ENCODE measurements around the gene TMEM43.

The TMEM43 gene

GRCh38 chr3:14121859-14122258 is 3.0 kb upstream of the TMEM43 start:
- DNase-seq (ENCODE audit: low spot score), result no peak

GRCh38 chr3:14122301-14122700 is 2.6 kb upstream of the TMEM43 start:
- DNase-seq (ENCODE audit: low spot score), result no peak

- no peak for DNase-seq (ENCODE audit: low spot score)
These were observed 1.3 kb upstream of the TMEM43 start for GRCh38 chr3:14123308-14124222.

- DNase-seq (ENCODE audit: low spot score), result peak; percentile 73
These were observed 633 bp upstream of the TMEM43 start for GRCh38 chr3:14124223-14124614.

- peak; percentile 71 for DNase-seq (ENCODE audit: low spot score)
These were observed 553 bp downstream of the TMEM43 start for GRCh38 chr3:14125193-14126016.

- DNase-seq (ENCODE audit: low spot score), result no peak
These were observed 1.4 kb downstream of the TMEM43 start for GRCh38 chr3:14126017-14126886.

- DNase-seq (ENCODE audit: low spot score), result no peak
These were observed 2.1 kb downstream of the TMEM43 start for GRCh38 chr3:14126887-14127505.

GRCh38 chr3:14127516-14128161 is 2.8 kb downstream of the TMEM43 start:
- DNase-seq (ENCODE audit: low spot score), result no peak

- no peak for DNase-seq (ENCODE audit: low spot score)
These were observed 3.9 kb downstream of the TMEM43 start for GRCh38 chr3:14128724-14129123.

GRCh38 chr3:14129296-14129695 is 4.4 kb downstream of the TMEM43 start:
- DNase-seq (ENCODE audit: low spot score), result no peak

- no peak for DNase-seq (ENCODE audit: low spot score)
These were observed 5.4 kb downstream of the TMEM43 start for GRCh38 chr3:14130230-14130629.

- no peak for DNase-seq (ENCODE audit: low spot score)
These were observed 5.9 kb downstream of the TMEM43 start for GRCh38 chr3:14130707-14131106.

- DNase-seq (ENCODE audit: low spot score), result no peak
These were observed 6.3 kb downstream of the TMEM43 start for GRCh38 chr3:14131134-14131533.

GRCh38 chr3:14132120-14132519 is 7.3 kb downstream of the TMEM43 start:
- no peak for DNase-seq (ENCODE audit: low spot score)

- no peak for DNase-seq (ENCODE audit: low spot score)
These were observed 7.8 kb downstream of the TMEM43 start for GRCh38 chr3:14132689-14133088.

GRCh38 chr3:14133188-14133800 is 8.4 kb downstream of the TMEM43 start:
- DNase-seq (ENCODE audit: low spot score), result no peak

- no peak for DNase-seq (ENCODE audit: low spot score)
These were observed 9.0 kb downstream of the TMEM43 start for GRCh38 chr3:14133876-14134275.

GRCh38 chr3:14134291-14134690 is 9.4 kb downstream of the TMEM43 start:
- no peak for DNase-seq (ENCODE audit: low spot score)

- no peak for DNase-seq (ENCODE audit: low spot score)
These were observed 10.7 kb downstream of the TMEM43 start for GRCh38 chr3:14135581-14135980.

- DNase-seq (ENCODE audit: low spot score), result no peak
These were observed 12.2 kb downstream of the TMEM43 start for GRCh38 chr3:14137004-14137403.

GRCh38 chr3:14137445-14137844 is 12.6 kb downstream of the TMEM43 start:
- DNase-seq (ENCODE audit: low spot score), result no peak

Data from iPS-NIHi11 (cell line).